HG02981 (cell line): ENCODE data around the gene SHOC2.
A peak's percentile ranks its signal among the peaks of the same experiment; 100 is the strongest.

Source experiments
- ATAC-seq: cut with Tn5 transposase; IDR thresholded peaks from one replicate; pipeline ENCODE4 v1.9.1; 2021; ENCODE audit warnings: mild to moderate bottlenecking, moderate library complexity; ENCODE audit not compliant: unreplicated experiment

The SHOC2 gene

DNA sequence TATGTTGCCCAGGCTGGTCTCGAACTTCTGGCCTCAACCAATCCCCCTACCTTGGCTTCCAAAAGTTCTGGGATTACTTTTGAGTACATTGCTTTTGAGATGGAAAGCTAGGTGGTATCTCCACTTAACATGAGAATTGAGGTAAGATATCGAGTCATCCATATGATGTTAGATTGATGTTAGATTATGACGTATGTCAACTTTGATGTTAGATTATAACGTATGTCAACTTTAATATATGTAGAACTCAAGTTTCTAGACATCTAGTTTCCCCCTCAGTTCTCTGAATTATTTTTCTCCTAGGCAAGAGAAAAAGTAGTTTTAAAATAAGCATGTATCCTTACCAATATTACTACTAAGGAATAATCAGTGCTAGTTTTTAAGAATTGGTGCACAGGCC, 20.0 kb downstream of the SHOC2 start:
- ATAC-seq = no peak

DNA sequence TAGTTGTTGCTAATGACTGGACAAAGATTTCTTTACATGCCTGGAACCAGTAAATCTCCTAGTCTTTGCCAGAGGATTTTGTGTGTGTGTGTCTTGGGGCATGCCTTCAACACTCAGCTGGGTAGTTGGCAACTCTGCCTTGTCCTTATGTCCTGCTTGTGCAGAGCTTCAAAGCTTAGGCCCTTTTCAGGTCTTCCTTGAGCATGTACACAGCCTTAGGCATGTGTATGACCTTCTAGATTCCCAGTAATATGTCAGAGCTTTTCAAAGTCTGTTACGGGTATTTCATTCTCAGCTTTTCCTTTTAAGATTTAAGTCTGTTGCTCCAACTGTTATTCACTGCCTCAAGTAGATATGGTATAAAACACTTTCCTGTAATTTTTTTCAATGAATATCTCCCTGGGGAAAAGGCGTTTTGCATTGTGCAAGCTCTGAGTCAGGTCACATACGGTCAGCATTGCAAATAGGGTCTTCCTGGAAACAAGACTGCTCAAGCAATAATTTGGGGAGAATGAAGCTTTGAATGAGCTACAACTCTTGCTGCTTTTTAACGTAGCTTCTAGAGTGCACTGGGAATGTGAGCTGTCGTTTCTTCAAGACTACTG, 25.5 kb downstream of the SHOC2 start:
- no peak for ATAC-seq

DNA sequence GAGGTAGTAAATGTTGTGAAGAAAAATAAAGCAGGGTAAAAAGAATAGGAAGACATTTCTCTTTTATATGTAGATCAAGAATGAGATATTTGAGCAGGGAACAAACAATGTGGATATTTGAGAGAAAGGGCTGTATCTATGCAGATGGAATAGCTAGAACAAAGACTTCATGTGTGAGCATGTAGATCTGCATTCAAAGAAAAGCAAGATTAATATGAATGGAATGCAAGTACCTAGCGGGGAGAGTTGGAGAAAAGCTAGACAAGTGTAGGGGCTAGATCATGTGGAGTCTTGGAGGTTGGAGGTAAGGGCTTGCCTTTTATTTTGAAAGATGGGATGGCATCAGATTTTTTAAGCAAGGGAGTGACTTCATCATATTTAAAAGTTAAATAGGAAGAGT, 27.1 kb downstream of the SHOC2 start:
- no peak for ATAC-seq

DNA sequence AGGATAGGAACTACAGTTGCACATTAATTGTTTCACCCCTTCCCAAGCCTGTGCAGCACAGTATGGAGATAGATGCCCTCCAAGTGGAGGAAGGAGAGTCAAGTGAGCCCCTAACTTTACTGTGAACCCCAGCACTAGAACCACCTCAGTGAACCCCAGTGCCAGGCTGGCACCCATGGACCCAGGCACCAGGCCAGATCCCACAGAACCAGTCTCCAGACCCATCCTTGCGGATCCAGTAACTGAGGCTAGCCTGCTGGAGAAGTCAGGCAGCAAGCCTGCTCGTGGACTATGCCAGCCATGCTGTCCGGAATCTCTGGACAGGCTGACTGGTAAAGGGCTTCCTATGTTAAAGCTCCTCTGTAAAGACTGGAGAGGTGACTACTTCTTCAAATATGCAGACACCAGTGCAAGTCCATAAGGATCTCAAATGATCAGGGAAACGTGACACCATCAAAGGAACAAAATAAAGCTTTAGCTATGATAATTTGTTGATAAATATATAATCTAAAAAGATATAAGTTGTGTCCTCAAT, 27.7 kb downstream of the SHOC2 start:
- ATAC-seq = no peak

DNA sequence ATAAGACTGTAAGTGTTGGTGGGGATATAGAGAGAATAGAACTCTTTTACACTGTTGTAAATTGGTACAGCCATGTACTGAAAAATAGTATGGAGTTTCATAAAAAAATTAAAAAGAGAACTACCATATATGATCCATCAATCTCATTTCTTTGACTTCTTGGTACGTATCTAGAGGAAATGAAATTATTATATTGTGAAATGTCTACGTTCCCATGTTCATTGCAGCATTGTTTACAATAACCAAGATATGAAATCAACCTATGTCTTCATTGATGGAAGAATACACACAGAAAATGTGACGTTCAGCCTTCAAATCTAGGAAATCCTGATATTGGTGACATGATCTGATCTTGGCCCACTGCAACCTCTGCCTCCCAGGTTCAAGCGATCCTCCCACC, 32.0 kb downstream of the SHOC2 start:
- no peak for ATAC-seq

DNA sequence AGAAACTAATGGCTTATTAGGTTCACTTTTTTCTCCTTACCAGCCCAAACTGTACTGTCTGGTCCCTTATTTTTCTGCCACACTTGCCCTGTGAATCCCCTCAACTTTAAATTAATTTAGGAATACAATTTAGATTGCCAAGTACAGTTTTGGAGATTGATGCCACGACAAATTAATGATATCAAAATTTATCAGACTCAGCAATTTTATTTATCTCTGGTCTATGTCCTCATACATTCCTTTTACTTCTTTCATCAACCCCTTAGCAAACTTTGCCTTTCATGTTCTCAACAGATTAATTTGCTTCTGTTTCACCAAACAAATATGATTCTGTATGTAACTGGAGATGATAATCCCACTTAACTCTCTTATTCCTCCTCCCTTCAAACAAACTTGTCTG, 38.2 kb downstream of the SHOC2 start:
- ATAC-seq = no peak

DNA sequence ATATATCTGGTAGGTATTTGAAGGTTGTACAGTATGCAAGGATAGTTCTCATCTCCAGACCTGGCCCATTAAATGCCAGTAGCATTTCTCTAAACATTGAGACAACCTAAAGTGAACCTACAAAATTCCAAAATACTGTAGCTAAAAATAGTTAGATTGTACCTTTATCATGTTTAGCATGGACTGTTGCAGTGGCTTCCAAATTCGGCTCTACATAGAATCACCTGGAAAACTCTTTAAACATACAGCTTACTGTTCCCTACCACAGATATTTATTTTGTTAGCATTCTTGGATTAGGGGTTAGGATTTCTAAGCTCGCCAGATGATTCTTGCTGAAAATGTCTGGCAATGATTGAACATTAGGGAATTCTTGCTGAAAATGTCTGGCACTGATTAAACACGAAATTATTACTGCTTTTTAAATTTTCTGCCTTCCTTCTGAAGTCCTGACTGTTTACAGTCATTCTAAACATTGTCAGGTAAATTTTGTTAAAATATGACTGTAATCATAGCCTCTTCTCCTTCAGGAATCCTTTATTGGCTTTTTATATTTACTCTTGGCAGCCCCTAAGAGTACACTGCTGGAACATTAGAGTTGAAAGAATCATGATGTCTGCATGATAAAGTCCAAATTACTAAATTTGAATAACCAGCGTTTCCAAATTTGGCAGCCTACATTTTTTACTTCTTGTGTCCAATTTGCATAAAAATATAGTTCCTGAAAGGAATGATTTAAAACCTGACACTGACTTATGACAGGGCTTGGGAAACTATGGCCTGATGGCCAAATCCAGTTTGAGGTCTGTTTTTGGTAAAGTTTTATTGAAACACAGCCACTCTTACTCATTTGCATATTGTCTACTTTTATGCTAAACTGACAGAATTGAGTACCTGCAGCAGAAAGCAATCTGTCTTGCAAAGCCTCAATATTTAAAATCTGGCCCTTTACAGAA, 40.3 kb downstream of the SHOC2 start:
- no peak for ATAC-seq

DNA sequence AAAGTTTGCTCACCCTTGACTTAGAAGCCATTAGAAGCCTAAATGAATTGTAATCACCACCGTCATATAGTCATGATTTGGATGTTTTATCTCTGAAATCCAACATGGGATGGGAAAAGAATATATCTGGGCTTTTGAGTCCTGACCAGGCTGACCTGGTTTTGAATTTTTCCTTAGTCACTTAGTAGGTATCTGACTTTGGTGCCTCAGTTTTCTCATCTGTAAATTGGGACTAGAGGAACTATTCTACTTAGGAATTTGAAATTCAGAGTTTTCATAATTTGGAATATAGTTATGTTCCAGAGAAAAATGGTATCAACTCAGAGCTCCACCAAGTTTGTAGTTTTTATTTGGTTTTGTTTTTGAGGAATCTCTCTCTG, 40.9 kb downstream of the SHOC2 start:
- ATAC-seq = no peak

DNA sequence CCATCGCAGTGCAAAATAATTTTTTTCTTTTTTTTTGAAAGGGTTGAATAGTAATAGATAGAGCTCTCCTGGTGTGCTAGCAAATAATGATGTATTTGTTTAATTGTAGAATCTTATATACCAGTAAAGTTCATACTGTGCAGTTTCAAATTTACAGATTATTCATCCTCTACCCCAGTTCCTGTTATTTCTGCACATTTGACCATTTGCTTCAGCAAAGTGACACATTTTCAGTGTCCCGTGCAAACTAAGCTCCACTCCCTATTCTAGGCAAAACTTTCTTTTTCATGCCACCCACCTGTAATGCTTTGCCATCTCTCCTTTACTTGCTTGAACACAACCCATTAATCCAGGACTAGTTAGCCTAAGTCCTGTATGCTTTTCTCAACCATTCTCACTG, 43.0 kb downstream of the SHOC2 start:
- peak; percentile 51 for ATAC-seq

DNA sequence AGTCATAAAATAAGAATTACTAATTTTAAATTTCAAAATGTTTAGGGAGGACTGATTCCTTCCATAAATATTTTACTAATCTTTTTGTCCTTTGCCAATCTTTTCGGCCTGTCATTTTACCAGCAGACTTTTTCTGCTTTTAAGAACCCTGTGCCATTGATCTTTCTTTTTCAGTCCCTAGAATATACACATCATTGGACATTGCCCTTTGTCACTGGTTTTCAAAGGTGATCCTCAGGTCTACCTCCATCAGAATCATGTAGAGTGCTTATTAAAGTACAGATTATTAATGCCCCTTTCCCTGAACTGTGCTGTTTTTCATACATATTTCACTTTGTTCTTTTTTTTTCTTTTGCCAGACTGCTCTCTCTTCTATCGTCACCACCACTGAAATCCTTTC, 43.8 kb downstream of the SHOC2 start:
- no peak for ATAC-seq

DNA sequence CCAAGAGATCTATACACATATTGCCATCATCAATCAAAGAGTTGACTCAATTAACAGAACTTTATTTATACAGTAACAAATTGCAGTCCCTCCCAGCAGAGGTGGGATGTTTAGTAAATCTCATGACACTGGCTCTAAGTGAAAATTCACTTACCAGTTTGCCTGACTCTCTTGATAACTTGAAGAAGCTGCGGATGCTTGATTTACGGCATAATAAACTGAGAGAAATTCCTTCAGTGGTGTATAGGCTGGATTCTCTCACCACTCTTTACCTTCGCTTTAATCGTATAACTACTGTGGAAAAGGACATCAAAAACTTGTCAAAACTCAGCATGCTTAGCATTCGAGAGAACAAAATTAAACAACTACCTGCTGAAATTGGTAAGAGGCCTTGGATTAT, 45.3 kb downstream of the SHOC2 start:
- ATAC-seq = no peak

DNA sequence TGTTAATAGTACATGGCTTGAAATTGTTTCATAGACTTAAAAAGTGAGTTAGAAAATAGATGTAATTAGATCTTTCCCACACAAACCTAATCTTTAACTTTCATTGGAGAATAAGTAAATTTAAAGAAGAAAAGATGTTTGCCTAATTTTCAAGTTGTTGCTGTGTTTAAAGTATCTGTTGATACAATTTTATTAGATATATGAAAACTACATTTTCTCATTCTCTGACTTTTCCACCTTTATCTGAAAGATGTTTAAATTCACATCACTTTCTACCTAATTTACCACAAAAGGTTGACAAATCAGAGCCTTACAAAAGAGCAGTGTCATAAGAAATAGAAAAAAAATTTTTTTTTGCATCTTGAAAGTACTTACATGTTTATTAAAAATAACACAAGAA, 45.8 kb downstream of the SHOC2 start:
- no peak for ATAC-seq

DNA sequence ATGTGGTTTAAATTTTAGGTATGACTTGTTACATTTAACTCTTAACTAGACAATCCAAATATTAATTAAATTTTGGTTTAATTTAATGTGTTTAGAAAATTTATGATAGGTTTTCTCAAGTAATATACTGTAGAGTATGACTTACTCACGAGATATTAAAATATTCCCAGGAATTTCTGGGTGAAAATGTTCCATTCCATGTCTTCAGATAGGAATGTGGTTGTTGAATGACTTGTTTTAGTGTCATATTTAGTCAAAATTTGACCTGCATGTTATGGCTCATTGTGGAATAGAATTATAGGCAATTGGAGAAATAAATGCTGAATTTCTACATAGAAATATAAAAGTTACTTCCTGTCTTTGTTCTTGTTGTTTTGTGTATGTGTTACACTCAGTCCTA, 46.7 kb downstream of the SHOC2 start:
- no peak for ATAC-seq

DNA sequence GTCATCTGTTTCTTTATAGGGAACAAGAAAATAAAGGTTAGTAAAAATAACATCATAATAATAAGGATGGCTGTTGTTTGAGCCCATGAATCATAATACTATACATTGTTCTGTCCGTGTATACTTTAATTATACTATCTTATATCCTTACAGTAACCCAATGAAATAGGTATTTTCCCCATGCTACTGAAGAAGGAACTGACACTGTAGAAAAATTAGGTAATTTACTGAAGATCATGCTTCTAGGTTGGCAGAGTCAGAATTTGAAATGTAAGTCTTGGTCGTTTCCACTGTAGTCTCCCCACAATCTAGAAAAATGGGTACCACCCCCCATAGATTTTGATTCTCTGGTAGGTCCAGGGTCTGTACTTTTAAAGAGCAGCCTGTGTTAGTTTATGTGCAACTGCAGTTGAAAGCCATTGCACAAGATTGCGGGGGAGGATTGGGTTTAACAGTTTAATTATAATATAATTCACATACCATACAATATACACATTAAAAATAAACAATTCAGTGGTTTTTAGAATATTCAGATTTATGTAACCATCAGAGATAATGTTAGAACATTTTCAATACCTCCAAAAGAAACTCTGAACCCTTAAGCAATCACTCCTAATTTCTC, 47.7 kb downstream of the SHOC2 start:
- no peak for ATAC-seq

DNA sequence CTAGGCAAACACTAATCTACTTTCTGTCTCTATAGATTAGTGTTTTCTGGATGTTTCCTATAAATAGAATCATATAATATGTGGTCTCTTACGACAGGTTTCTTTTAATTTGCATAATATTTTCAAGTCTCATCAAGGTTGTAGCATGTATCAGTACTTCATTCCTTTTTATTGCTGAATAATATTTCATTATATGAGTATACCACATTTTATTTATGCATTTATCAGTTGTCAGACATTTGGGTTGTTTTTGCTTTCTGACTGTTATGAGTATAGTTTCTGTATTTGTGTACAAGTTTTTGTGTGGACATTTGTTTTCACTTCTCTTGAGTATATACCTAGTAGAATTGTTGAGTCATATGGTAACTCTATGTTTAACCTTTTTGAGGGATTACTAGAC, 48.2 kb downstream of the SHOC2 start:
- peak; percentile 70 for ATAC-seq

DNA sequence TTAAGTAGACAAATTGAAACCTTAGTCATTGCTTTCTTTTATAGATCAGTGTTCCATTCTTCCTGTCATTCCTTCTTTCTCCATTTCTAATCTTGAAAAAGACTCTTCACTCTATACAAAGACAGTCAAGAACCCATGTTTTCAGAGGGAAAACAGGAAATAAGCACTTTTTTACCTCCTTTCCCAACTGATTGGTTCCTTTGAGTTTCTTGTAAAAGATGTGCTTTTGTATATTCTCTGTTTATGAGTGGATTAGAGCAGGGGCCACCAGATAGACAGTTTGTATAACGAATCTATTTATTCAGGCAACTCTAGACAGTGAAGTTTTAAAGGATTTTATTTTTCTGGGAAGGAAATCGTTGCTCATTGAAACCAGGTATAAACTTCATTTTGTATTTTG, 49.8 kb downstream of the SHOC2 start:
- no peak for ATAC-seq

DNA sequence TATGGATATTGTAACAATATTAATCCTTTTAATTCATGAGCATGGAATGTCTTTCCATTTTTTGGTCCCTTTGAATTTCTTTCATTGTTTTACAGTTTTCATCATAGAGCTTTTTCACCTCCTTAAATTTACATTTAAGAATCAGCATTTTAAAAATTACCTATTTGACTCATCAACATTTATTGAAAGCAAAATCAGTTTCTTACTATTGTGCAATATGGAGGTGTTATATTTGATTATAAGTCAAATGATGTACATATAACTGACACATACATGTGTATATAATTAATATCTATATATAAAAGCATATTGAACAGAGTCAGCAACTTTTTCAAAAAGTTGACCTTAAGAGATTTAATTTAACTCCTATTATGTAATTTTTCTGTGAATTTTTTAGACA, 52.2 kb downstream of the SHOC2 start:
- no peak for ATAC-seq

DNA sequence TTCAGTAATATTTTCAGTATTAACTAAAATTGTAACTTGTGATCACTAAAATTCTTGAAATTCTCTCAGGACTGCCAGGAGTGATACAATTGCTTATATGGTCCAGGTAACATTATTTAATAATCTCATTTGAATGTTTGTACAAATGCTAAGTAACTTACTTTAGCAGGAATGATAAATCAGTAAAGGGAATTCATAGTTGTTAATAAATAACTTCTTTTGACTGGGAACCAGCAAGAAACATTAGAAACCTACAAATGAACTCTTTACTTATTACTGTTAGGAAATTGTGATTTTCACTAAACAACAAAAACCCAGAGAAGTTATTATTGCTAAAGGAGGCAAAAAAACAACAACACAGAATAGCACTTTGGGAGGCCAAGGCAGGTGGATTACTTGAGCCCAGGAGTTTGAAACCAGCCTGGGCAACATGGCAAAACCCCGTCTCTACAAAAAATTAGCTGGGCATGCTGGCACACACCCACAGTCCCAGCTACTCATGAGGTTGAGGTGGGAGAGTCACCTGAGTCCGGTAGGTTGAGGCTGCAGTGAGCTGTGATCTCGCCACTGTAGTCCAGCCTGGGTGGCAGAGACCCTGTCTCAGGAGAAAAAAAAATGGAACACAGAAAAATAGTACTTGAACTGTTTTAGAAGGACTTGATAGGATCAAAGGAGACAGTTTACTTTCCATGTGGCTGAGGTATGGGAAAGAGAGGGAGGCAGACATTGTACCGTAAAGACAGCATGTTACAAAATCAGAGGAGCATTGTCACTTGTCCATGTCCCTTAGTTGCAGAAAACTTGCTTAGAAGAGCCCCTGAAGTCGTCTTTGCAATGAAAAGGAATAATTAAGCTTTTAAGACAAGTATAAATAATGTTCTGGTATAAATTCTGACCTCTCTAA, 53.1 kb downstream of the SHOC2 start:
- ATAC-seq = no peak

DNA sequence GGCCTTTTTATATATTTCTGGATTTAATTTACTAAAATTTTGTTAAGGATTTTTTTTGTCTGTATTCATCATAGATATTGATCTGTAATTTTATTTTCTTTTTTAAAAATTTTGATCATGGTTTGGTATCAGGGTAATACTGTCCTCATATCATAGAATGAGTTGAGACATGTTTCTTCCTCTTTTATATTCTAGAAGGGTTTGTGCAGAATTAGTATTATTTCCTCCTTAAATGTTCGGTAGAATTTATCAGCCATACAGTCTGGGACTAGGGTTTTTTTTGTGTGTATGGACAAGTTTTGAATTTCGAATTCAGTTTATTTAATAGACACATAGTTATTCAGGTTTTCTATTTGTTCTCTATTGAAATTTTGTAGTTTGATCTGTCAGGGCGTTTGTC, 54.0 kb downstream of the SHOC2 start:
- ATAC-seq = no peak

DNA sequence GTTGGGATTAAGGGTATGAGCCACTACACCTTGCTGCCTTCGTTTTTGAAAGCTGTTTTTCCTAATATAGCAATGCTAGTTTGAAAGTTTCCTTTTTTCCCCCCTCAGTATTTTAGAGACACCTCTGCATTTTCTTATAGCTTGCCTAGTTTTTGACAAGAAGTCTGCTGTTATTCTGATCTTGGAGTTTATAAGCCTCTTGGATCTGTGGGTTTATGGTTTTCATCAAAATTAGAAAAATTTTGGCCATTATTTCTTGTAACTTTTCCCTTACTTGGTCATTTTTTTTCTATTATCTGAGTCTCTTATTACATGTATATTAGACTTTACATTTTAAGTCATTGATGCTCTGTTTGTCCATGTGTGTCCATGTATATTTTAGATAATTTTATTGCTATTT, 57.2 kb downstream of the SHOC2 start:
- no peak for ATAC-seq

DNA sequence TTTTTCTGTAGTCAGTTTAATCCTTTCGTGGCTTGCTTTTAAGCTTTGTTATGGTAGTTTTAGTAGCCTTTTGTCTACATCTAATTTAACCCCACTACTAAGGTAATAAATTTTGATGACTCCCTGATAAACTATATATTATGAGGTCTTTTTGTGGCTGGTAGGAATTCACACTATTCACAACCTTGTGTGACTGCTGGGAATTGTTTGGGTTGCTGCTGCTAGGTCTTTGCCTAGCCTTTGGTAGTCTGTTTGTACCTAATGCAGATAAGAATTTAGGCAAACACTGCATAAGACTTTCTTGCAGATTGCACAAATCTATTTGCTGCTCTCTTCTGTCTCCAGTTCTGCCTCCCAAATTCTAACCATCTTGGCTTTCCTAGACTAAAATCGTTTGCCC, 58.3 kb downstream of the SHOC2 start:
- no peak for ATAC-seq
